ENCODE results near the gene CLSTN2. TPM values are rescaled to one million over a fixed set of nuclear protein-coding genes. Genes with fewer than 3 reads are reported as not detected.

The CLSTN2 gene
- total and polyA plus RNA-seq, 9 donors, result 28.9 to 263 (median 134) TPM

DNA sequence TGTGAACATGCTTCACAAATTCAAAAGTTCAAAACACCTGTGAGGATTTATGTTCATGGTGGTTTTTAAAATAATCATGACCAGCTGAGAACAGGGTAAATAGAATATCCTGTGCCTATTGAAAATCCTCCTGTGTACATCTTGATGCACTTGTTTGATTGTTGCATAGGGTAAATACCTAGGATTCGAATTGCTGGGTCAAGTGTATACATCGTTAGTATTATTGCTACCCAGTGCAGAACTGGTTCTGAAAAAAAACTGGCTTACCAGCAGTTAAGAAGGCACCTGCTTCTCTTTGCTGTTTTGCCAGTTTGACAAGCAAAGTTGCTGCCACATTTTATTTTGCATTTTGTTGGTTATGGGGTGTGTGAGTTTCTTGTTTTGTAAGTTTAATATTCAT is 272.6 kb downstream of the CLSTN2 start:
- no peak for DNase-seq
- H3K4me3 ChIP-seq, result no peak overlapping the region
- H3K36me3 ChIP-seq, result no peaks in the 10 kb centered on the region
- 65 to 79% (median 69%) methylated on average over 2 of the region's 2 CpGs for whole genome bisulfite sequencing, 3 donors
- TF ChIP-seq CTCF (IDR thresholded peaks at IDR 0.05) (no peak), EP300 (IDR thresholded peaks at IDR 0.05) (no peak), POLR2A (IDR thresholded peaks at IDR 0.05) (no peak)
- H3K9me3 ChIP-seq, result no peaks in the 10 kb centered on the region
- H3K4me1 ChIP-seq (ENCODE audit: insufficient read depth), result peaks cover 3% of the 10 kb centered on the region
- H3K27me3 ChIP-seq, result no peaks in the 10 kb centered on the region
- no peak overlapping the region for H3K27ac ChIP-seq
- intact Hi-C loops (cut with DNase I), result no loop called here

DNA sequence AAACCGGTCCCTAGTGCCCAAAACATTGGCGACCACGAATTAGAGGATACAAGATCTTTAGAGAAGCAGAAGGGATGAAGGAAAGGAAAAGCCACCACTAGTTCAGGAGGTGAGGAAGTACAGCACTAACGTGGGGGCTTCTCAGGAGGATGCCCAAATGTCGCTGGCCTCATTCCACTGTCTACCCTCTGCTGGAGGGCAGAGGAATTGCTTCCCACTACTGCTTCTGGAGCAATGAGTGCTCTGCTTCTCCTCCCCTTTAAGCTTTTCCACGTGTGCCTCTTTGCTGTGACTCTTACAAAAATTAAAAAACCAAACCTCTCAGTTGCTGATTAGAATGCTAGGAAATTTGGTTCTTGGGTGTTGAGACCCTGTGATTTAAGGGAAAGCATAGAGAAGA is 281.3 kb downstream of the CLSTN2 start:
- Histone ChIP-seq H3K27ac (no peak overlapping the region), H3K4me3 (no peak overlapping the region), H3K9me3 (no peaks in the 10 kb centered on the region), H3K36me3 (no peaks in the 10 kb centered on the region), H3K4me1 (ENCODE audit: insufficient read depth) (no peaks in the 10 kb centered on the region), H3K27me3 (no peaks in the 10 kb centered on the region)
- no peak for DNase-seq
- intact Hi-C loops (cut with DNase I), result no loop called here
- 59 to 73% (median 66%) methylated on average over 6 of the region's 6 CpGs for WGBS, 3 donors
- TF ChIP-seq POLR2A (IDR thresholded peaks at IDR 0.05) (no peak), EP300 (IDR thresholded peaks at IDR 0.05) (no peak), CTCF (IDR thresholded peaks at IDR 0.05) (no peak)

GRCh38 chr3:140219291-140219690 is 284.3 kb downstream of the CLSTN2 start:
- H3K4me1 ChIP-seq (ENCODE audit: insufficient read depth), result no peaks in the 10 kb centered on the region
- WGBS, 3 donors, result 87 to 92% (median 89%) methylated on average over 11 of the region's 11 CpGs
- no peak for DNase-seq
- H3K27ac ChIP-seq, result no peak overlapping the region
- TF ChIP-seq POLR2A (IDR thresholded peaks at IDR 0.05) (no peak), EP300 (IDR thresholded peaks at IDR 0.05) (no peak), CTCF (IDR thresholded peaks at IDR 0.05) (no peak)
- no peaks in the 10 kb centered on the region for H3K27me3 ChIP-seq
- H3K4me3 ChIP-seq, result no peak overlapping the region
- intact Hi-C loops (cut with DNase I), result no loop called here
- no peaks in the 10 kb centered on the region for H3K9me3 ChIP-seq
- H3K36me3 ChIP-seq, result no peaks in the 10 kb centered on the region

GRCh38 chr3:140219923-140220452 is 285.0 kb downstream of the CLSTN2 start:
- intact Hi-C loops (cut with DNase I), result no loop called here
- Histone ChIP-seq H3K4me3 (no peak overlapping the region), H3K9me3 (no peaks in the 10 kb centered on the region), H3K4me1 (ENCODE audit: insufficient read depth) (no peaks in the 10 kb centered on the region), H3K36me3 (no peaks in the 10 kb centered on the region), H3K27me3 (no peaks in the 10 kb centered on the region), H3K27ac (no peak overlapping the region)
- WGBS, 3 donors, result 77 to 83% (median 80%) methylated on average over 2 of the region's 2 CpGs
- DNase-seq, result no peak
- TF ChIP-seq CTCF (IDR thresholded peaks at IDR 0.05) (no peak), EP300 (IDR thresholded peaks at IDR 0.05) (no peak), POLR2A (IDR thresholded peaks at IDR 0.05) (no peak)
